Thyroid gland (tissue), 4 donors: Measurements from ENCODE around the gene PCSK1.

Source experiments
- POLR2A ChIP-seq, 2 donors: fragments of 450-650 bp; IDR thresholded peaks; one replicate each; pipeline ENCODE4 v1.6.1; 2017; ENCODE audit warnings: antibody characterized with exemption in 2 of 2, mild to moderate bottlenecking in 2 of 2, moderate library complexity in 1 of 2
- TF ChIP-seq, protein P1 (sequence below), 6 experiments: fragments of 200-600 bp in 3 of 6; fragments of 450-650 bp in 3 of 6; sonication (generic) in 3 of 6; IDR thresholded peaks; one replicate each; pipeline ENCODE4 v1.5.1; 2016 to 2019; ENCODE audit warnings: antibody characterized with exemption in 6 of 6, mild to moderate bottlenecking in 2 of 6, inconsistent platforms in 1 of 6, moderate library complexity in 1 of 6

DNA sequence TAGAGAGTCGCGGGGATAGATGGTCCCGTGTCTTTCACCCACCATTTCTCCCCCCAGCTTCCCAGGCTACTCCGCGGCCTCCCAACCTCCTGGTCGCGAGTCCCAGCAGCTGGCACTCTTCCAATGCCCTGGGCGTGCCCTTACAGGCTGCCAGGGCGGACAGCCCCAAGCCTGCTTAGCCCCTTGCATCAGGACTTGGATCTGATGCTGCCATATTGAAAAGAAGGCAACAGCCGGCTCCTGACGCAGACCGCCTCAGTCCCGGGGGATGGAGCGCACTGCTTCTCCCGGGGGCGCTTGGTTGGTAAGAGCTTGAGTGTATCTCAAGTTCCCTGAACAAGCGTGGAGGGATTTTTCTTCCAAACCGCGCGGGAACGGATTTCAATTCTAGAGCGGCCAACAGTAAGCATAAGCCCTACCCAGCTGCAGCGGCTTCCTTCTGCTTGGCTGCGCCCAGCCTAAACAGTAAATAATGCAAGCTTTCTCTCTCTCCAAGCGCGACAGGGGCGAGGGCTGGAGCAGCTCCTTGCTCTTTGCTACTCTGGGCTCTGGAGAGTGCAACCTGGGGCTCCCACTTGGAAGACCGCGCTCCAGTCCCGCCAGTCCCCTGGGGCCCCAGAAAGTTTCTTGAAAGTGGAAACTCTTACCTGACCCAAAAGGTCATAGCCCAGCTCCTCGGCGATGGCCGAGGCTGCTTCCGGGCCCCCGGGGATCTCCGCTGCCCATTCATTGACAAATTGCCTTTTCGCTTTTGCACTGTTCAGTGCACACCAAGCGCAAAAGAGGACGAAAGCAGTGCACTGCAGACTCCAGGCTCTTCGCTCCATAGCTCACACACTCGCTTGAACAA lies 607 bp downstream of the PCSK1 start:
- TF ChIP-seq, protein P1, sequence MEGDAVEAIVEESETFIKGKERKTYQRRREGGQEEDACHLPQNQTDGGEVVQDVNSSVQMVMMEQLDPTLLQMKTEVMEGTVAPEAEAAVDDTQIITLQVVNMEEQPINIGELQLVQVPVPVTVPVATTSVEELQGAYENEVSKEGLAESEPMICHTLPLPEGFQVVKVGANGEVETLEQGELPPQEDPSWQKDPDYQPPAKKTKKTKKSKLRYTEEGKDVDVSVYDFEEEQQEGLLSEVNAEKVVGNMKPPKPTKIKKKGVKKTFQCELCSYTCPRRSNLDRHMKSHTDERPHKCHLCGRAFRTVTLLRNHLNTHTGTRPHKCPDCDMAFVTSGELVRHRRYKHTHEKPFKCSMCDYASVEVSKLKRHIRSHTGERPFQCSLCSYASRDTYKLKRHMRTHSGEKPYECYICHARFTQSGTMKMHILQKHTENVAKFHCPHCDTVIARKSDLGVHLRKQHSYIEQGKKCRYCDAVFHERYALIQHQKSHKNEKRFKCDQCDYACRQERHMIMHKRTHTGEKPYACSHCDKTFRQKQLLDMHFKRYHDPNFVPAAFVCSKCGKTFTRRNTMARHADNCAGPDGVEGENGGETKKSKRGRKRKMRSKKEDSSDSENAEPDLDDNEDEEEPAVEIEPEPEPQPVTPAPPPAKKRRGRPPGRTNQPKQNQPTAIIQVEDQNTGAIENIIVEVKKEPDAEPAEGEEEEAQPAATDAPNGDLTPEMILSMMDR (IDR thresholded peaks at IDR 0.05): no peak
- no peak for TF ChIP-seq POLR2A (IDR thresholded peaks at IDR 0.05)
